HEK293 (cell line): ENCODE measurements around the gene TOMM5.

ENCODE experiments used
- ZNF24 ChIP-seq: fragments of 450-650 bp; formaldehyde crosslinking; IDR thresholded peaks from 2 replicates; pipeline ENCODE4 v1.5.1; 2016; ENCODE audit warnings: missing biosample characterization, missing genetic modification characterization
- TF ChIP-seq, protein P1 (sequence below): IDR thresholded peaks from 2 replicates; pipeline ENCODE4 v1.6.1; 2011; ENCODE audit warnings: mild to moderate bottlenecking, low read depth, low read length, borderline replicate concordance
- TF ChIP-seq, protein P2 (sequence below): fragments of 450-650 bp; formaldehyde crosslinking; IDR thresholded peaks from 2 replicates; pipeline ENCODE4 v1.5.1; 2016; ENCODE audit warnings: missing biosample characterization, missing genetic modification characterization

- TF ChIP-seq, protein P1, sequence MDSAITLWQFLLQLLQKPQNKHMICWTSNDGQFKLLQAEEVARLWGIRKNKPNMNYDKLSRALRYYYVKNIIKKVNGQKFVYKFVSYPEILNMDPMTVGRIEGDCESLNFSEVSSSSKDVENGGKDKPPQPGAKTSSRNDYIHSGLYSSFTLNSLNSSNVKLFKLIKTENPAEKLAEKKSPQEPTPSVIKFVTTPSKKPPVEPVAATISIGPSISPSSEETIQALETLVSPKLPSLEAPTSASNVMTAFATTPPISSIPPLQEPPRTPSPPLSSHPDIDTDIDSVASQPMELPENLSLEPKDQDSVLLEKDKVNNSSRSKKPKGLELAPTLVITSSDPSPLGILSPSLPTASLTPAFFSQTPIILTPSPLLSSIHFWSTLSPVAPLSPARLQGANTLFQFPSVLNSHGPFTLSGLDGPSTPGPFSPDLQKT = no peak
- TF ChIP-seq, protein P2, sequence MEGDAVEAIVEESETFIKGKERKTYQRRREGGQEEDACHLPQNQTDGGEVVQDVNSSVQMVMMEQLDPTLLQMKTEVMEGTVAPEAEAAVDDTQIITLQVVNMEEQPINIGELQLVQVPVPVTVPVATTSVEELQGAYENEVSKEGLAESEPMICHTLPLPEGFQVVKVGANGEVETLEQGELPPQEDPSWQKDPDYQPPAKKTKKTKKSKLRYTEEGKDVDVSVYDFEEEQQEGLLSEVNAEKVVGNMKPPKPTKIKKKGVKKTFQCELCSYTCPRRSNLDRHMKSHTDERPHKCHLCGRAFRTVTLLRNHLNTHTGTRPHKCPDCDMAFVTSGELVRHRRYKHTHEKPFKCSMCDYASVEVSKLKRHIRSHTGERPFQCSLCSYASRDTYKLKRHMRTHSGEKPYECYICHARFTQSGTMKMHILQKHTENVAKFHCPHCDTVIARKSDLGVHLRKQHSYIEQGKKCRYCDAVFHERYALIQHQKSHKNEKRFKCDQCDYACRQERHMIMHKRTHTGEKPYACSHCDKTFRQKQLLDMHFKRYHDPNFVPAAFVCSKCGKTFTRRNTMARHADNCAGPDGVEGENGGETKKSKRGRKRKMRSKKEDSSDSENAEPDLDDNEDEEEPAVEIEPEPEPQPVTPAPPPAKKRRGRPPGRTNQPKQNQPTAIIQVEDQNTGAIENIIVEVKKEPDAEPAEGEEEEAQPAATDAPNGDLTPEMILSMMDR (tag by site-specific recombination) = no peak
- no peak for TF ChIP-seq ZNF24 (tag by site-specific recombination)
Observed at GRCh38 chr9:37604296-37604695, 11.9 kb upstream of the TOMM5 start.
